GM12878 (cell line): ENCODE measurements around the gene IFNGR2. TPM values are rescaled to one million over a fixed set of nuclear protein-coding genes. Genes with fewer than 3 reads are reported as not detected.

ENCODE experiments used
- BHLHE40 ChIP-seq, 2 experiments: fragments of 450-650 bp in 1 of 2; IDR thresholded peaks; 2 replicates each; pipeline ENCODE4 v1.6.1; 2011 to 2017; ENCODE audit warnings: low read depth in 2 of 2, borderline replicate concordance in 1 of 2, improper control_type of control experiment in 1 of 2, low read length in 1 of 2, mild to moderate bottlenecking in 1 of 2
- CHD1 ChIP-seq: IDR thresholded peaks from 2 replicates; pipeline ENCODE4 v1.6.1; 2012; ENCODE audit warnings: low read depth, low read length, improper control_type of control experiment
- GABPA ChIP-seq: IDR thresholded peaks from 2 replicates; pipeline ENCODE4 v1.6.1; 2014; ENCODE audit warnings: antibody characterized with exemption, low read depth, mild to moderate bottlenecking, inconsistent platforms
- IKZF1 ChIP-seq: fragments of 450-650 bp; conservative IDR thresholded peaks from 2 replicates; pipeline ENCODE4 v1.6.1; 2017; ENCODE audit warnings: antibody characterized with exemption, mild to moderate bottlenecking
- MAX ChIP-seq: IDR thresholded peaks from 2 replicates; pipeline ENCODE4 v1.6.1; 2012; ENCODE audit warnings: low read depth, low read length, improper control_type of control experiment
- MTA2 ChIP-seq: fragments of 450-650 bp; IDR thresholded peaks from 2 replicates; pipeline ENCODE4 v1.6.1; 2016; ENCODE audit warnings: low read depth, mild to moderate bottlenecking, moderate library complexity
- PML ChIP-seq: IDR thresholded peaks from 2 replicates; pipeline ENCODE4 v1.6.1; 2012; ENCODE audit warnings: low read length, inconsistent platforms
- POU2F2 ChIP-seq: IDR thresholded peaks from 3 replicates; pipeline ENCODE4 v1.6.1; 2011; ENCODE audit warnings: low read depth, mild to moderate bottlenecking, low read length, borderline replicate concordance
- RELB ChIP-seq: fragments of 450-650 bp; IDR thresholded peaks from 2 replicates; pipeline ENCODE4 v1.6.1; 2017; ENCODE audit warnings: low read depth, mild to moderate bottlenecking, moderate library complexity
- SMAD5 ChIP-seq: IDR thresholded peaks from 2 replicates; pipeline ENCODE4 v1.6.1; 2016; ENCODE audit warnings: antibody characterized with exemption, low read depth
- SMC3 ChIP-seq: IDR thresholded peaks from 2 replicates; pipeline ENCODE4 v1.6.1; 2011; ENCODE audit warnings: low read length, improper control_type of control experiment, borderline replicate concordance
- TCF12 ChIP-seq: IDR thresholded peaks from 2 replicates; pipeline ENCODE4 v1.6.1; 2011; ENCODE audit warnings: low read depth, mild to moderate bottlenecking, low read length
- ZZZ3 ChIP-seq: IDR thresholded peaks from 2 replicates; pipeline ENCODE4 v1.6.1; 2011; ENCODE audit warnings: low read depth; ENCODE audit not compliant: control insufficient read depth, insufficient read length
- polyA plus RNA-seq, 11 experiments: library from polyadenylated mRNA; depleted of rRNA in 4 of 11; unstranded in 6 of 11; stranded (reverse) in 5 of 11; fragments of >200 nt; fragmentation: Nextera tagmentation in 4 of 11; fragmentation: Illumina TruSeq in 1 of 11; extraction: Ambion mirVana in 4 of 11; extraction: Trizol in 1 of 11; gene quantifications; 1 replicate in 1 of 11; 2 replicates in 10 of 11; pipeline versions ENCODE4 v1.2.1 to v1.2.3, GENCODE V29; 2011 to 2016; ENCODE audit warnings: inconsistent platforms in 2 of 11, missing spikeins in 2 of 11, low read depth in 1 of 11
- total RNA-seq, 4 experiments: library from RNA; depleted of rRNA in 3 of 4; stranded (reverse); fragments of >200 nt in 3 of 4; fragmentation: Illumina TruSeq in 1 of 4; extraction: Trizol in 1 of 4; gene quantifications; 2 replicates each; pipeline versions ENCODE4 v1.2.1 to v1.2.3, GENCODE V29; 2013 to 2021
- TF ChIP-seq, protein P1 (sequence below): fragments of 450-650 bp; IDR thresholded peaks from 2 replicates; pipeline ENCODE4 v1.6.1; 2016; ENCODE audit warnings: mild to moderate bottlenecking
- TF ChIP-seq, protein P2 (sequence below): fragments of 450-650 bp; IDR thresholded peaks from 2 replicates; pipeline ENCODE4 v1.6.1; 2016; ENCODE audit warnings: mild to moderate bottlenecking, moderate library complexity, borderline replicate concordance
- TF ChIP-seq, protein P3 (sequence below): fragments of 450-650 bp; formaldehyde crosslinking; IDR thresholded peaks from 2 replicates; pipeline ENCODE4 v1.4.0; 2022; ENCODE audit warnings: mild to moderate bottlenecking, moderate library complexity

Gene IFNGR2
- total and polyA plus RNA-seq, 10 of the 15 experiments (the other 5 are each of a cell fraction or from before 2014, with no cell fraction given), result 23.6 to 98.8 (median 77.0) TPM

- TF ChIP-seq, protein P1, sequence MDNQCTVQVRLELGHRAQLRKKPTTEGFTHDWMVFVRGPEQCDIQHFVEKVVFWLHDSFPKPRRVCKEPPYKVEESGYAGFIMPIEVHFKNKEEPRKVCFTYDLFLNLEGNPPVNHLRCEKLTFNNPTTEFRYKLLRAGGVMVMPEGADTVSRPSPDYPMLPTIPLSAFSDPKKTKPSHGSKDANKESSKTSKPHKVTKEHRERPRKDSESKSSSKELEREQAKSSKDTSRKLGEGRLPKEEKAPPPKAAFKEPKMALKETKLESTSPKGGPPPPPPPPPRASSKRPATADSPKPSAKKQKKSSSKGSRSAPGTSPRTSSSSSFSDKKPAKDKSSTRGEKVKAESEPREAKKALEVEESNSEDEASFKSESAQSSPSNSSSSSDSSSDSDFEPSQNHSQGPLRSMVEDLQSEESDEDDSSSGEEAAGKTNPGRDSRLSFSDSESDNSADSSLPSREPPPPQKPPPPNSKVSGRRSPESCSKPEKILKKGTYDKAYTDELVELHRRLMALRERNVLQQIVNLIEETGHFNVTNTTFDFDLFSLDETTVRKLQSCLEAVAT, result peak; percentile 79
- TF ChIP-seq CHD1, result no peak
- peak; percentile 42; the same call in 1 of the 2 replicates for TF ChIP-seq PML
- TF ChIP-seq RELB, result no peak
- TF ChIP-seq, protein P2, sequence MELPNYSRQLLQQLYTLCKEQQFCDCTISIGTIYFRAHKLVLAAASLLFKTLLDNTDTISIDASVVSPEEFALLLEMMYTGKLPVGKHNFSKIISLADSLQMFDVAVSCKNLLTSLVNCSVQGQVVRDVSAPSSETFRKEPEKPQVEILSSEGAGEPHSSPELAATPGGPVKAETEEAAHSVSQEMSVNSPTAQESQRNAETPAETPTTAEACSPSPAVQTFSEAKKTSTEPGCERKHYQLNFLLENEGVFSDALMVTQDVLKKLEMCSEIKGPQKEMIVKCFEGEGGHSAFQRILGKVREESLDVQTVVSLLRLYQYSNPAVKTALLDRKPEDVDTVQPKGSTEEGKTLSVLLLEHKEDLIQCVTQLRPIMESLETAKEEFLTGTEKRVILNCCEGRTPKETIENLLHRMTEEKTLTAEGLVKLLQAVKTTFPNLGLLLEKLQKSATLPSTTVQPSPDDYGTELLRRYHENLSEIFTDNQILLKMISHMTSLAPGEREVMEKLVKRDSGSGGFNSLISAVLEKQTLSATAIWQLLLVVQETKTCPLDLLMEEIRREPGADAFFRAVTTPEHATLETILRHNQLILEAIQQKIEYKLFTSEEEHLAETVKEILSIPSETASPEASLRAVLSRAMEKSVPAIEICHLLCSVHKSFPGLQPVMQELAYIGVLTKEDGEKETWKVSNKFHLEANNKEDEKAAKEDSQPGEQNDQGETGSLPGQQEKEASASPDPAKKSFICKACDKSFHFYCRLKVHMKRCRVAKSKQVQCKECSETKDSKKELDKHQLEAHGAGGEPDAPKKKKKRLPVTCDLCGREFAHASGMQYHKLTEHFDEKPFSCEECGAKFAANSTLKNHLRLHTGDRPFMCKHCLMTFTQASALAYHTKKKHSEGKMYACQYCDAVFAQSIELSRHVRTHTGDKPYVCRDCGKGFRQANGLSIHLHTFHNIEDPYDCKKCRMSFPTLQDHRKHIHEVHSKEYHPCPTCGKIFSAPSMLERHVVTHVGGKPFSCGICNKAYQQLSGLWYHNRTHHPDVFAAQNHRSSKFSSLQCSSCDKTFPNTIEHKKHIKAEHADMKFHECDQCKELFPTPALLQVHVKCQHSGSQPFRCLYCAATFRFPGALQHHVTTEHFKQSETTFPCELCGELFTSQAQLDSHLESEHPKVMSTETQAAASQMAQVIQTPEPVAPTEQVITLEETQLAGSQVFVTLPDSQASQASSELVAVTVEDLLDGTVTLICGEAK, result peak; percentile 13; the same call in 1 of the 2 replicates
- no peak for TF ChIP-seq POU2F2
- no peak for TF ChIP-seq TCF12
- TF ChIP-seq ZZZ3, result no peak
- peak; percentile 31; the same call in 1 of the 2 replicates for TF ChIP-seq SMAD5
- TF ChIP-seq MTA2, result no peak
- peak; percentile 30 for TF ChIP-seq IKZF1
- no peak for TF ChIP-seq GABPA
- TF ChIP-seq, protein P3, sequence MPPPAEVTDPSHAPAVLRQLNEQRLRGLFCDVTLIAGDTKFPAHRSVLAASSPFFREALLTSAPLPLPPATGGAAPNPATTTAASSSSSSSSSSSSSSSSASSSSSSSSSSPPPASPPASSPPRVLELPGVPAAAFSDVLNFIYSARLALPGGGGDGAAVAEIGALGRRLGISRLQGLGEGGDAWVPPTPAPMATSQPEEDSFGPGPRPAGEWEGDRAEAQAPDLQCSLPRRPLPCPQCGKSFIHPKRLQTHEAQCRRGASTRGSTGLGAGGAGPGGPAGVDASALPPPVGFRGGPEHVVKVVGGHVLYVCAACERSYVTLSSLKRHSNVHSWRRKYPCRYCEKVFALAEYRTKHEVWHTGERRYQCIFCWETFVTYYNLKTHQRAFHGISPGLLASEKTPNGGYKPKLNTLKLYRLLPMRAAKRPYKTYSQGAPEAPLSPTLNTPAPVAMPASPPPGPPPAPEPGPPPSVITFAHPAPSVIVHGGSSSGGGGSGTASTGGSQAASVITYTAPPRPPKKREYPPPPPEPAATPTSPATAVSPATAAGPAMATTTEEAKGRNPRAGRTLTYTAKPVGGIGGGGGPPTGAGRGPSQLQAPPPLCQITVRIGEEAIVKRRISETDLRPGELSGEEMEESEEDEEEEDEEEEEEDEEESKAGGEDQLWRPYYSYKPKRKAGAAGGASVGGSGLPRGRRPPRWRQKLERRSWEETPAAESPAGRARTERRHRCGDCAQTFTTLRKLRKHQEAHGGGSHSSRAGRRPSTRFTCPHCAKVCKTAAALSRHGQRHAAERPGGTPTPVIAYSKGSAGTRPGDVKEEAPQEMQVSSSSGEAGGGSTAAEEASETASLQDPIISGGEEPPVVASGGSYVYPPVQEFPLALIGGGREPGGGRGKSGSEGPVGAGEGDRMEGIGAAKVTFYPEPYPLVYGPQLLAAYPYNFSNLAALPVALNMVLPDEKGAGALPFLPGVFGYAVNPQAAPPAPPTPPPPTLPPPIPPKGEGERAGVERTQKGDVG (CRISPR knock-in tag), result 0 out of 2 replicates have a peak, but pooled peaks have one; percentile 20
- TF ChIP-seq SMC3, result 0 out of 2 replicates have a peak, but pooled peaks have one; percentile 2
- TF ChIP-seq BHLHE40 (IDR thresholded peaks at IDR 0.05; ENCODE audit: borderline replicate concordance in 1 of 2, low read depth in 2 of 2, low read length in 1 of 2), result peak in 1 of 2 experiments; percentile 48; a peak in 1 of 4 replicates
- peak; percentile 37; the same call in 1 of the 2 replicates for TF ChIP-seq MAX
Measured at GRCh38 chr21:33403786-33404585, 773 bp downstream of the IFNGR2 start (continued).
